HUES6 (cell line): ENCODE results near the gene CCNG2.

ENCODE experiments used
- H3K27ac ChIP-seq: 2 replicates; pipeline ENCODE4 v1.7.0; 2013; ENCODE audit warnings: low read depth, mild to moderate bottlenecking, low read length, inconsistent platforms
- H3K27me3 ChIP-seq: 2 replicates; pipeline ENCODE4 v1.6.1; 2013; ENCODE audit warnings: low read length; ENCODE audit not compliant: control insufficient read depth, insufficient read depth
- H3K36me3 ChIP-seq: 2 replicates; pipeline ENCODE4 v1.6.1; 2013; ENCODE audit warnings: low read length; ENCODE audit not compliant: control insufficient read depth, insufficient read depth
- H3K4me1 ChIP-seq: 2 replicates; pipeline ENCODE4 v1.6.1; 2013; ENCODE audit warnings: low read length; ENCODE audit not compliant: control insufficient read depth, insufficient read depth
- H3K4me3 ChIP-seq: 2 replicates; pipeline ENCODE4 v1.5.1; 2013; ENCODE audit warnings: low read depth, low read length
- H3K9ac ChIP-seq: one replicate; pipeline ENCODE4 v1.6.1; 2013; ENCODE audit warnings: mild to moderate bottlenecking, low read length
- H3K9me3 ChIP-seq: 2 replicates; pipeline ENCODE4 v1.6.1; 2013; ENCODE audit warnings: low read depth, low read length; ENCODE audit not compliant: control insufficient read depth, insufficient read depth

CCNG2 gene

GRCh38 chr4:77201857-77202256, 44.9 kb downstream of the CCNG2 start:
- Histone ChIP-seq H3K4me3 (no peak overlapping the region), H3K9ac (no peak overlapping the region), H3K9me3 (no peaks in the 10 kb centered on the region), H3K27ac (no peak overlapping the region), H3K27me3 (peaks cover 52% of the 10 kb centered on the region), H3K36me3 (no peaks in the 10 kb centered on the region), H3K4me1 (0 out of 2 replicates have a peak, but pooled peaks cover 3% of the 10 kb centered on the region)

GRCh38 chr4:77202491-77202890, 45.5 kb downstream of the CCNG2 start:
- Histone ChIP-seq H3K9ac (no peak overlapping the region), H3K27me3 (peaks cover 53% of the 10 kb centered on the region), H3K27ac (no peak overlapping the region), H3K9me3 (no peaks in the 10 kb centered on the region), H3K4me1 (0 out of 2 replicates have a peak, but pooled peaks cover 3% of the 10 kb centered on the region), H3K4me3 (no peak overlapping the region), H3K36me3 (no peaks in the 10 kb centered on the region)

- H3K27ac ChIP-seq: no peak overlapping the region
- no peak overlapping the region for H3K9ac ChIP-seq
- H3K27me3 ChIP-seq: peaks cover 47% of the 10 kb centered on the region
- no peaks in the 10 kb centered on the region for H3K9me3 ChIP-seq
- H3K4me1 ChIP-seq: 0 out of 2 replicates have a peak, but pooled peaks cover 3% of the 10 kb centered on the region
- H3K36me3 ChIP-seq: no peaks in the 10 kb centered on the region
- no peak overlapping the region for H3K4me3 ChIP-seq
These were observed 46.6 kb downstream of the CCNG2 start for GRCh38 chr4:77203380-77204197.

DNA sequence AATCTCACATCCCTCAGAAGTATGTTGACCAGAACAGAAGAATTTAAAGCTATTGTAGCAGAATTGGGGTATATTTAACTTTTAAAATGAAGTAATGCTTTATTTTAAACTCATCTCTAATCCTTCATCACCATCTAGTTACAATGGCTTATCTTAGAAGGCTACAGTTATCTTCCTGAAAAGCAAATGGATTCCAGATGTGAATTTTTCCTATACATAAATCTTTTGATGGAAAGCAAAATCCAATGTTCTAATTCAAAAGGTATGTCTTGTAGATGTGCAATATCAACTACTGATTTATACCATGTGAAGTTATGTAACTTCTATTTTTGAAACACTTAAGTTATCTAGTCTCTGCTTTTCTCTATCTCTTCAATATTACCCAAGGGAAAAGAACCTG, 47.6 kb downstream of the CCNG2 start:
- Histone ChIP-seq H3K9me3 (no peaks in the 10 kb centered on the region), H3K9ac (no peak overlapping the region), H3K4me1 (0 out of 2 replicates have a peak, but pooled peaks cover 5% of the 10 kb centered on the region), H3K36me3 (no peaks in the 10 kb centered on the region), H3K27me3 (peaks cover 41% of the 10 kb centered on the region; the same call in 1 of the 2 replicates), H3K4me3 (no peak overlapping the region), H3K27ac (no peak overlapping the region)

DNA sequence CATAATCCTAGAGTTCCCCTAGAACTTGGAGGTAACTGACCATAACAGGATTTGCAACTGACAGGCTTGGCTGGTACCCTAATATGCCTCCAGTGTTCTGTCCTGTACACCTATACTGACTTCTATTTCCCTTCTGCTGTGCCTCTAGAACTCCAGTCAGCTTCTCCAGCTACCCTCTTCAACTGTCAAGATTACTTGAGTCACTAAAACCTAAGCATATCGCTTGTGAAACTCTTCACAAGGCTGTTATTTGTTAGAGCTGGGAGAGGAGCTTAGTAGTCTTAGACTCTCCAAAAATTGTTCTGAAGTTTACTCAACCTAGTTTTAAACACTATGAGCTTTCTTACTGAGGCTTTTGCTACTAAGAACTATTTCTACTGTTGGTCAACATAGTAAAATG, 52.0 kb downstream of the CCNG2 start:
- Histone ChIP-seq H3K36me3 (no peaks in the 10 kb centered on the region), H3K9me3 (no peaks in the 10 kb centered on the region), H3K27me3 (peaks cover 26% of the 10 kb centered on the region; the same call in 1 of the 2 replicates), H3K4me1 (0 out of 2 replicates have a peak, but pooled peaks cover 3% of the 10 kb centered on the region), H3K9ac (no peak overlapping the region), H3K27ac (no peak overlapping the region), H3K4me3 (no peak overlapping the region)

GRCh38 chr4:77209936-77210335, 52.9 kb downstream of the CCNG2 start:
- no peaks in the 10 kb centered on the region for H3K9me3 ChIP-seq
- H3K27me3 ChIP-seq: peaks cover 34% of the 10 kb centered on the region; the same call in 1 of the 2 replicates
- no peak overlapping the region for H3K9ac ChIP-seq
- H3K4me3 ChIP-seq: no peak overlapping the region
- no peaks in the 10 kb centered on the region for H3K36me3 ChIP-seq
- 0 out of 2 replicates have a peak, but pooled peaks cover 3% of the 10 kb centered on the region for H3K4me1 ChIP-seq
- no peak overlapping the region for H3K27ac ChIP-seq

GRCh38 chr4:77215107-77215506, 58.1 kb downstream of the CCNG2 start:
- Histone ChIP-seq H3K4me1 (no peaks in the 10 kb centered on the region), H3K4me3 (no peak overlapping the region), H3K36me3 (no peaks in the 10 kb centered on the region), H3K9ac (no peak overlapping the region), H3K27ac (no peak overlapping the region), H3K27me3 (peaks cover 50% of the 10 kb centered on the region), H3K9me3 (no peaks in the 10 kb centered on the region)

DNA sequence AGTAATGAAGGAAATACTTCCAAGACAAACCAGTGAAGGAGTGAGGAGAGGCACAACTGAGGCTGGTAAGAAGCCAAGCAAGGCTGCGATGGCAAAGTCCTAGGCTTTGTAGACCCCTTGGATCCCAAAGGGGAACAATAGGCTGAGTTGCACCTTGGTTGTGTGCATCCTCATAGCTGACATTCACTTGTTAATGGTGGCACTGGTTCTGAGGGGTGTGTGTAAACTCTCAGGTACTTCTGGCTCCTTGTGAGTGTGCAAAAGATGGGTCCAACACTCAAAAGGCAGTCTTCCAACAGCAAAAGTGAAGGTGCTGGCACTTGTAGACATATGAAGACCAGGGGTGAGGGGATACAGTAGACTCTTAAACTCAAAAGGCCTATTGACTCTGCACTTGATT, 60.5 kb downstream of the CCNG2 start:
- Histone ChIP-seq H3K9me3 (no peaks in the 10 kb centered on the region), H3K27ac (no peak overlapping the region), H3K36me3 (no peaks in the 10 kb centered on the region), H3K4me3 (no peak overlapping the region), H3K9ac (no peak overlapping the region), H3K27me3 (peaks cover 69% of the 10 kb centered on the region), H3K4me1 (no peaks in the 10 kb centered on the region)

DNA sequence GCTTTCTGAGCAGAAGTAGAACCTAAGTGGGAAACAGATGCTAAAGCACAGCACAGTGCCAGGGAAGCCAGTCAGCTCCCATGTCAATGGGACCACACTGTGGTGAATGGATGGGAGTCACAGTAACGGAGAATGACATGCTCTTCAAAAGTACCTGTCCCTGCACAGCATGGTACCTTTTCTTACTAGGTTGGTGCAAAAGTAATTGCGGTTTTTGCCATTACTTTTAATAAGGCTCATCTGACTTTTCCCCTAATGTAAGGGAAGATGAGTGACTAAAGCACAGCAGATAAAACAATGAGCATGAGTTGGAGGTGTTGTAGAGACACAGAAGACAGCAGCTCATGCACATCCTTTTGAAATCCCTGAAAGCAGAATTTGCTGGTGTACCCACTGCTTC, 62.3 kb downstream of the CCNG2 start:
- H3K27ac ChIP-seq: no peak overlapping the region
- H3K36me3 ChIP-seq: no peaks in the 10 kb centered on the region
- H3K9ac ChIP-seq: no peak overlapping the region
- H3K4me3 ChIP-seq: no peak overlapping the region
- peaks cover 80% of the 10 kb centered on the region for H3K27me3 ChIP-seq
- no peaks in the 10 kb centered on the region for H3K9me3 ChIP-seq
- H3K4me1 ChIP-seq: no peaks in the 10 kb centered on the region
